HCT116 (cell line): ENCODE measurements around the gene SERPING1. TPM values are rescaled to one million over a fixed set of nuclear protein-coding genes. Genes with fewer than 3 reads are reported as not detected.

Experiments used
- ATAC-seq: fragments of 200-7000 bp; cut with Tn5 transposase; 2 replicates; pipeline ENCODE4 v1.9.1; 2020; ENCODE audit warnings: mild to moderate bottlenecking, moderate library complexity
- BruUV-seq: library from RNA; stranded (reverse); fragments of 400-500 nt; replicated peaks from 2 replicates; lab custom pipeline; 2021; lab: Mats Ljungman, UMichigan
- CTCF ChIA-PET: fragments of 300-600 bp; sonication (Branson Sonifier 250); formaldehyde crosslinking; loops from one replicate; lab custom pipeline; 2021; ENCODE audit warnings: antibody characterized with exemption; lab: Charles Lee
- POLR2A ChIA-PET: fragments of 300-600, 350-600 bp; sonication (Branson Sonifier 250); formaldehyde crosslinking; loops from one replicate; lab custom pipeline; 2021; ENCODE audit warnings: antibody characterized with exemption; lab: Charles Lee
- RAD21 ChIA-PET, 2 experiments: fragments of 300-600 bp; sonication (Branson Sonifier 250); formaldehyde crosslinking; loops; one replicate each; lab custom pipeline; 2023; ENCODE audit warnings: low total read pairs in 2 of 2; ENCODE audit not compliant: uncharacterized antibody in 2 of 2, unreplicated experiment in 2 of 2, low non-redundant PET in 1 of 2; lab: Charles Lee
- DNase-seq: peaks from one replicate; pipeline ENCODE4 v3.0.0-alpha.2; 2010; ENCODE audit warnings: low read depth, low spot score
- H2AFZ ChIP-seq: fragments of 200-600 bp; shearing (Covaris generic), sonication (generic); 2 replicates; pipeline ENCODE4 v1.6.1; 2017; ENCODE audit warnings: low read depth, mixed run types, mixed read lengths, antibody characterized with exemption, low read length; ENCODE audit not compliant: poor library complexity, severe bottlenecking
- H3K27ac ChIP-seq: 2 replicates; pipeline ENCODE4 v1.5.1; 2012; ENCODE audit warnings: low read depth, low read length
- H3K27me3 ChIP-seq: fragments of 200-600 bp; sonication (generic); 2 replicates; pipeline ENCODE4 v1.6.1; 2016; ENCODE audit warnings: mixed run types, low read length, mixed read lengths; ENCODE audit not compliant: insufficient read depth
- H3K36me3 ChIP-seq, 2 experiments: fragments of 200-500 bp in 1 of 2; fragments of 200-600 bp in 1 of 2; sonication (Bioruptor generic) in 1 of 2; sonication (generic) in 1 of 2; 2 replicates each; pipeline versions ENCODE4 v1.5.1 to v1.6.1; 2014 to 2016; ENCODE audit warnings: low read length in 2 of 2, inconsistent platforms in 1 of 2, mixed read lengths in 1 of 2, mixed run types in 1 of 2; ENCODE audit not compliant: insufficient read depth in 2 of 2, control insufficient read depth in 1 of 2
- H3K4me1 ChIP-seq, 2 experiments: fragments of 200-600 bp in 1 of 2; sonication (generic) in 1 of 2; 2 replicates each; pipeline versions ENCODE4 v1.5.1 to v1.6.1; 2012 to 2017; ENCODE audit warnings: low read length in 2 of 2, inconsistent platforms in 1 of 2, mild to moderate bottlenecking in 1 of 2, mixed read lengths in 1 of 2, mixed run types in 1 of 2, moderate library complexity in 1 of 2; ENCODE audit not compliant: insufficient read depth in 2 of 2, control insufficient read depth in 1 of 2
- H3K4me2 ChIP-seq: fragments of 200-600 bp; sonication (generic); 2 replicates; pipeline ENCODE4 v1.6.1; 2017; ENCODE audit warnings: mixed run types, low read length, mixed read lengths
- H3K4me3 ChIP-seq, 2 experiments: fragments of 200-600 bp in 1 of 2; sonication (generic) in 1 of 2; replicated peaks in 1 of 2; 2 replicates each; pipeline ENCODE4 v1.5.1; 2011 to 2016; ENCODE audit warnings: low read length in 2 of 2, control low read depth in 1 of 2, low read depth in 1 of 2, mild to moderate bottlenecking in 1 of 2, mixed read lengths in 1 of 2, mixed run types in 1 of 2
- H3K79me2 ChIP-seq: fragments of 200-600 bp; sonication (generic); 2 replicates; pipeline ENCODE4 v1.6.1; 2017; ENCODE audit warnings: mild to moderate bottlenecking, mixed run types, low read length, moderate library complexity, mixed read lengths; ENCODE audit not compliant: insufficient read depth
- H3K9ac ChIP-seq: fragments of 200-600 bp; sonication (generic); 2 replicates; pipeline ENCODE4 v1.6.1; 2016; ENCODE audit warnings: low read length, mixed read lengths
- H3K9me2 ChIP-seq: fragments of 200-600 bp; sonication (generic), shearing (Covaris generic); 2 replicates; pipeline ENCODE4 v1.6.1; 2017; ENCODE audit warnings: mixed run types, mild to moderate bottlenecking, moderate library complexity; ENCODE audit not compliant: insufficient read depth
- H3K9me3 ChIP-seq, 2 experiments: fragments of 200-500 bp in 1 of 2; fragments of 200-600 bp in 1 of 2; sonication (Bioruptor generic) in 1 of 2; sonication (generic) in 1 of 2; 2 replicates each; pipeline ENCODE4 v1.6.1; 2014 to 2017; ENCODE audit warnings: low read length in 2 of 2, mixed read lengths in 2 of 2, inconsistent platforms in 1 of 2, low read depth in 1 of 2, mild to moderate bottlenecking in 1 of 2, mixed run types in 1 of 2, moderate library complexity in 1 of 2; ENCODE audit not compliant: control insufficient read depth in 1 of 2, insufficient read depth in 1 of 2
- H4K20me1 ChIP-seq: fragments of 200-600 bp; sonication (generic), shearing (Covaris generic); 2 replicates; pipeline ENCODE4 v1.6.1; 2017; ENCODE audit warnings: mixed run types, mild to moderate bottlenecking, moderate library complexity; ENCODE audit not compliant: insufficient read depth
- ATF3 ChIP-seq: IDR thresholded peaks from 2 replicates; pipeline ENCODE4 v1.6.1; 2012
- CBX3 ChIP-seq: IDR thresholded peaks from 2 replicates; pipeline ENCODE4 v1.6.1; 2012; ENCODE audit warnings: low read depth
- CEBPB ChIP-seq: IDR thresholded peaks from 2 replicates; pipeline ENCODE4 v1.6.1; 2012; ENCODE audit warnings: low read depth
- EGR1 ChIP-seq: IDR thresholded peaks from 2 replicates; pipeline ENCODE4 v1.6.1; 2012; ENCODE audit warnings: low read depth
- ELF1 ChIP-seq: IDR thresholded peaks from 2 replicates; pipeline ENCODE4 v1.6.1; 2012; ENCODE audit warnings: low read depth, borderline replicate concordance
- EZH2 ChIP-seq: fragments of 200-600 bp; sonication (generic); IDR thresholded peaks from 2 replicates; pipeline ENCODE4 v1.6.1; 2017; ENCODE audit warnings: antibody characterized with exemption, mixed run types
- EZH2phosphoT487 ChIP-seq: fragments of 200-600 bp; IDR thresholded peaks from 2 replicates; pipeline ENCODE4 v1.6.1; 2018; ENCODE audit warnings: antibody characterized with exemption, borderline replicate concordance
- FOSL1 ChIP-seq: IDR thresholded peaks from 2 replicates; pipeline ENCODE4 v1.6.1; 2012; ENCODE audit warnings: low read depth
- JUND ChIP-seq: IDR thresholded peaks from 2 replicates; pipeline ENCODE4 v1.6.1; 2012
- MAX ChIP-seq: IDR thresholded peaks from 2 replicates; pipeline ENCODE4 v1.6.1; 2012
- POLR2A ChIP-seq: IDR thresholded peaks from 2 replicates; pipeline ENCODE4 v1.7.0; 2011; ENCODE audit warnings: borderline replicate concordance; ENCODE audit not compliant: insufficient read depth, insufficient read length; ENCODE audit errors: extremely low read depth
- RAD21 ChIP-seq: IDR thresholded peaks from 2 replicates; pipeline ENCODE4 v1.6.1; 2012; ENCODE audit warnings: low read depth, mild to moderate bottlenecking
- REST ChIP-seq: IDR thresholded peaks from 2 replicates; pipeline ENCODE4 v1.6.1; 2012; ENCODE audit warnings: low read depth
- SIN3A ChIP-seq: IDR thresholded peaks from 2 replicates; pipeline ENCODE4 v1.6.1; 2012; ENCODE audit warnings: low read depth
- SRF ChIP-seq: IDR thresholded peaks from 2 replicates; pipeline ENCODE4 v1.6.1; 2012; ENCODE audit warnings: low read depth
- YY1 ChIP-seq: IDR thresholded peaks from 2 replicates; pipeline ENCODE4 v1.6.1; 2011; ENCODE audit warnings: low read length, low read depth, moderate library complexity, mild to moderate bottlenecking; ENCODE audit not compliant: insufficient replicate concordance; ENCODE audit errors: extremely low read depth
- ZBTB33 ChIP-seq: IDR thresholded peaks from 2 replicates; pipeline ENCODE4 v1.6.1; 2011; ENCODE audit warnings: mild to moderate bottlenecking, low read length, moderate library complexity; ENCODE audit not compliant: insufficient replicate concordance; ENCODE audit errors: extremely low read depth
- ZFX ChIP-seq: fragments of 450-650 bp; IDR thresholded peaks from 2 replicates; pipeline ENCODE4 v1.6.1; 2017
- ZNF274 ChIP-seq: fragments of 200-500 bp; sonication (Bioruptor generic); IDR thresholded peaks from 2 replicates; pipeline ENCODE4 v1.6.1; 2014; ENCODE audit warnings: mild to moderate bottlenecking, low read depth, low read length, inconsistent platforms
- intact Hi-C: fragments of 100-400 bp; cut with micrococcal nuclease; formaldehyde crosslinking; loops from 2 replicates; pipeline ENCODE4 v1.10.0; 2022
- total RNA-seq: library from RNA; stranded (reverse); gene quantifications from one replicate; pipeline ENCODE4 v1.2.1, GENCODE V29; 2021; ENCODE audit not compliant: unreplicated experiment

The SERPING1 gene
- total RNA-seq, 1 experiment from 2014 or later = 3.4 TPM

GRCh38 chr11:57637626-57638004, 40.1 kb downstream of the SERPING1 start:
- no TSS peak for BruUV-seq
- H3K27me3 ChIP-seq = peaks cover 4% of the 10 kb centered on the region; the same call in 1 of the 2 replicates
- ChIA-PET RAD21 (no interaction called here), POLR2A (no interaction called here), CTCF (no interaction called here)
- intact Hi-C loops = no loop called here
- H2AFZ ChIP-seq = no peak overlapping the region
- H3K4me1 ChIP-seq = peaks cover 6 to 26% of the 10 kb centered on the region in 2 experiments; a peak in 3 of 4 replicates
- H3K9me2 ChIP-seq = no peaks in the 10 kb centered on the region
- peak overlapping the region; percentile 73 for H3K4me2 ChIP-seq
- peaks cover 10% of the 10 kb centered on the region for H3K79me2 ChIP-seq
- ATAC-seq (no peak), DNase-seq (no peak)
- H3K9ac ChIP-seq = peak overlapping the region; percentile 85
- H3K27ac ChIP-seq = peak overlapping the region; percentile 33; the same call in 1 of the 2 replicates
- TF ChIP-seq MAX (no peak), FOSL1 (no peak), ZNF274 (no peak), SIN3A (no peak), CEBPB (no peak), CBX3 (no peak), JUND (no peak), POLR2A (no peak), ATF3 (no peak), EGR1 (no peak), REST (no peak), EZH2phosphoT487 (no peak), YY1 (no peak), SRF (no peak), ZFX (no peak), RAD21 (no peak), EZH2 (no peak), ZBTB33 (no peak), ELF1 (no peak)
- H4K20me1 ChIP-seq = no peaks in the 10 kb centered on the region
- H3K4me3 ChIP-seq = peak overlapping the region; percentile 9 to 75; a peak in 2 of 4 replicates
- no peaks in the 10 kb centered on the region for H3K9me3 ChIP-seq
- no peaks in the 10 kb centered on the region for H3K36me3 ChIP-seq
